H1 (cell line): ENCODE results near the gene RAB3IL1. TPM values are rescaled to one million over a fixed set of nuclear protein-coding genes. Genes with fewer than 3 reads are reported as not detected.

Experiments used
- GABPA ChIP-seq: IDR thresholded peaks from 2 replicates; pipeline ENCODE4 v1.6.1; 2011; ENCODE audit warnings: mild to moderate bottlenecking, low read length, moderate library complexity, borderline replicate concordance; ENCODE audit not compliant: insufficient read depth
- PHF8 ChIP-seq: fragments of 200-600 bp; sonication (generic); conservative IDR thresholded peaks from 2 replicates; pipeline ENCODE4 v1.7.1; 2012; ENCODE audit warnings: low read depth, mild to moderate bottlenecking, inconsistent platforms, low read length, moderate library complexity
- SRF ChIP-seq: IDR thresholded peaks from 2 replicates; pipeline ENCODE4 v1.6.1; 2011; ENCODE audit warnings: mild to moderate bottlenecking, low read depth, low read length, moderate library complexity
- polyA plus RNA-seq, 7 experiments: library from polyadenylated mRNA; depleted of rRNA in 3 of 7; stranded (reverse) in 5 of 7; unstranded in 2 of 7; fragments of >200 nt in 5 of 7; fragments of 200-250 nt in 2 of 7; gene quantifications; 1 replicate in 5 of 7; 2 replicates in 1 of 7; 4 replicates in 1 of 7; pipeline versions ENCODE4 v1.2.1 to v1.2.3, GENCODE V29; 2011 to 2013; ENCODE audit warnings: missing spikeins in 2 of 7, mixed read lengths in 2 of 7
- total RNA-seq: library from RNA; stranded (reverse); fragmentation: NEBNext Ultra II Directional; extraction: Animal tissue kit (Norgen Biotek cat#: 25700); gene quantifications from 2 replicates; pipeline ENCODE4 v1.2.1, GENCODE V29; 2021

Gene RAB3IL1
- total and polyA plus RNA-seq, 2 of the 8 experiments (the other 6 are each of a cell fraction or from before 2014, with no cell fraction given): 6.8 to 7.9 TPM

DNA sequence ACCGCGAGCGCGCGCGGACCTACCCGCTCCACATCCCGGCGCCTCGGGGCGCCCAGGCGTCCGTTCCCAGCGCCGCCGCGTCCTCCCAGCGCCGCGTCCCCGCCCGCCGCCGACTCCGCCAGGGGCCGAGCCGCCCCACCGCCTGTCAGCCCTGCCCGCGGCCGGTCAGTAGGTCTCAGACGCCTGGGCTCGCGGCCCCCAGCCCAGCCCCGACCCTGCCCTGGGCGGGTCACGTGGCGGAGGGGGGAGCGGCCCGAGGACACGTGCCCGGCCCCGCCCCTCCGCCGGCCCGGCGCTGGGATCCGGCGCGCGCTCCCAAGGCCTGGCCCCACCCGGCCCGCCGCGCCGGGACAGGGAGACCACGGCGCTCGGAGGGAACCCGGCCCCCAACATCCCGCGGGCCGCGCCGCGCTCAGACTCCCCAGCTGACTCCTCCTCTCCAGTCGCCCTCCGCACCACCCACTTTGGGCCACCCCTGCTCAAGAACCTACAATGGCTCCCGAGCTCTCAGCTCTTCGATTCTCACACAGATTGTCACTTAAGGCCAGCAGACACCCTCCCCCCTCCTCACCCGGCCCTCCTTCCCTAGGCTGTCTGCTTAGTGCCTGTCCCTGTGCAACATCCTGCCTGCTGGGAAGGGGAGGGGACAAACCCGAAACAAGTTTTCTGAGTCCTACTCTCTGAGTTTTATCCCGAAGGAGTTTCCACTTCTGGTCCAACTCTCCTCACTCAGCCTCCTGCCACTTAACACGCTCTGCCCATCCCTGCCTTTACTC, at the start of gene RAB3IL1 (continued):
- TF ChIP-seq SRF: no peak
- peak; percentile 18; the same call in 1 of the 2 replicates for TF ChIP-seq PHF8
- TF ChIP-seq GABPA: peak; percentile 29; the same call in 1 of the 2 replicates
